Lower leg skin (tissue), 4 donors: ENCODE results near the gene PSMD6. TPM values are rescaled to one million over a fixed set of nuclear protein-coding genes. Genes with fewer than 3 reads are reported as not detected.
A peak's percentile ranks its signal among the peaks of the same experiment; 100 is the strongest.

Experiments used
- DNase-seq, 2 donors: peaks; one replicate each; pipeline ENCODE4 v3.0.0-alpha.2; 2019; ENCODE audit warnings: low spot score in 2 of 2
- H3K4me3 ChIP-seq: fragments of 200-600 bp; sonication (generic); 2 replicates; pipeline ENCODE4 v1.5.1; 2017; ENCODE audit warnings: mild to moderate bottlenecking, low read depth; ENCODE audit not compliant: poor library complexity, severe bottlenecking
- POLR2A ChIP-seq, 2 donors: fragments of 450-650 bp; IDR thresholded peaks; one replicate each; pipeline ENCODE4 v1.6.1; 2016 to 2017; ENCODE audit warnings: antibody characterized with exemption in 2 of 2, mild to moderate bottlenecking in 1 of 2, moderate library complexity in 1 of 2
- WGBS, 2 donors: methylation state at CpG; one replicate each; pipeline ENCODE4 v1.1.5; 2018; 5-methylcytosine and 5-hydroxymethylcytosine counted together
- intact Hi-C: fragments of 100-400 bp; cut with DNase I; formaldehyde crosslinking; loops from one replicate; pipeline ENCODE4 v1.15.0; 2023; ENCODE audit warnings: low total_unique reads
- total RNA-seq, 4 donors: library from RNA; depleted of rRNA; stranded (reverse); fragments of >200 nt; gene quantifications; one replicate each; pipeline ENCODE4 v1.1.0, GENCODE V29; 2016
- TF ChIP-seq, protein P1 (sequence below), 3 donors: fragments of 450-650 bp; IDR thresholded peaks; one replicate each; pipeline ENCODE4 v1.5.1; 2016; ENCODE audit warnings: antibody characterized with exemption in 3 of 3, mild to moderate bottlenecking in 3 of 3, moderate library complexity in 2 of 3

The PSMD6 gene
- total RNA-seq, 4 donors from 2014 or later: 61.6 to 81.2 (median 67.1) TPM

GRCh38 chr3:63966007-63966406, 57.3 kb downstream of the PSMD6 start:
- TF ChIP-seq, protein P1, sequence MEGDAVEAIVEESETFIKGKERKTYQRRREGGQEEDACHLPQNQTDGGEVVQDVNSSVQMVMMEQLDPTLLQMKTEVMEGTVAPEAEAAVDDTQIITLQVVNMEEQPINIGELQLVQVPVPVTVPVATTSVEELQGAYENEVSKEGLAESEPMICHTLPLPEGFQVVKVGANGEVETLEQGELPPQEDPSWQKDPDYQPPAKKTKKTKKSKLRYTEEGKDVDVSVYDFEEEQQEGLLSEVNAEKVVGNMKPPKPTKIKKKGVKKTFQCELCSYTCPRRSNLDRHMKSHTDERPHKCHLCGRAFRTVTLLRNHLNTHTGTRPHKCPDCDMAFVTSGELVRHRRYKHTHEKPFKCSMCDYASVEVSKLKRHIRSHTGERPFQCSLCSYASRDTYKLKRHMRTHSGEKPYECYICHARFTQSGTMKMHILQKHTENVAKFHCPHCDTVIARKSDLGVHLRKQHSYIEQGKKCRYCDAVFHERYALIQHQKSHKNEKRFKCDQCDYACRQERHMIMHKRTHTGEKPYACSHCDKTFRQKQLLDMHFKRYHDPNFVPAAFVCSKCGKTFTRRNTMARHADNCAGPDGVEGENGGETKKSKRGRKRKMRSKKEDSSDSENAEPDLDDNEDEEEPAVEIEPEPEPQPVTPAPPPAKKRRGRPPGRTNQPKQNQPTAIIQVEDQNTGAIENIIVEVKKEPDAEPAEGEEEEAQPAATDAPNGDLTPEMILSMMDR (IDR thresholded peaks at IDR 0.05): no peak
- no peak for TF ChIP-seq POLR2A (IDR thresholded peaks at IDR 0.05)
- no peak for DNase-seq
- intact Hi-C loops: no loop called here
- 68 to 88% methylated on average over 4 of the region's 4 CpGs for WGBS, 2 donors
- H3K4me3 ChIP-seq: no peak overlapping the region

GRCh38 chr3:63964681-63965485, 58.4 kb downstream of the PSMD6 start:
- DNase-seq: no peak
- TF ChIP-seq, protein P1 (IDR thresholded peaks at IDR 0.05): no peak
- TF ChIP-seq POLR2A (IDR thresholded peaks at IDR 0.05): no peak
- WGBS, 2 donors: 52 to 57% methylated on average over 6 of the region's 6 CpGs
- H3K4me3 ChIP-seq: no peak overlapping the region
- intact Hi-C loops: no loop called here

- no peak for DNase-seq
- 93% methylated on average over 1 of the region's 1 CpG for WGBS, 2 donors
- intact Hi-C loops: no loop called here
- H3K4me3 ChIP-seq: no peak overlapping the region
- no peak for TF ChIP-seq POLR2A (IDR thresholded peaks at IDR 0.05)
- TF ChIP-seq, protein P1 (IDR thresholded peaks at IDR 0.05): no peak
Observed at GRCh38 chr3:63963496-63963895, 59.8 kb downstream of the PSMD6 start.

DNA sequence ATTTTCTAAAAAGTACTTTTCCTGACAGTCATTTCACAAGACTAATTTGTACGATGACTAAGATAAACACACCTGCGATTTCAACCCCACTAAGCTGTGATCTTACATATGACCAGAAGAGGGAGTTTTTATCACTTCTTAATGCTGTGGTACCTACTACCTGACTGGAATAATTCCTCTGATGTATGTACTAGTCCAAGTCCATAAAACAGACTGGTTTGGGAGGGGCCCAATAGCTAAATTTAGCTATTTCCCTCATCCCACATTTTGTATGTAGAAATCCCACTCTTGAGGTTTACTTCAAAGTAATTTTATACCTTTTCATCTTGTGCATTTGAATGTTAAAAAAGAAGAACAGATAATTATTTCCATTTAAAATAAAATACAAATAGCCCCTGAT, 61.4 kb downstream of the PSMD6 start:
- DNase-seq: no peak
- intact Hi-C loops: no loop called here
- no peak for TF ChIP-seq POLR2A (IDR thresholded peaks at IDR 0.05)
- TF ChIP-seq, protein P1 (IDR thresholded peaks at IDR 0.05): peak in 1 of 3 donors; percentile 37
- 30 to 41% methylated on average over 2 of the region's 2 CpGs for WGBS, 2 donors
- no peak overlapping the region for H3K4me3 ChIP-seq

Other genes starting within 250 kb of the PSMD6 start
- not detected for gene C3orf49, start 204.2 kb downstream of the PSMD6 start, total RNA-seq
- gene THOC7, start 159.7 kb downstream of the PSMD6 start, total RNA-seq: 10 to 100 TPM; 37.1 to 46.8 (median 44.9) TPM
- 10 to 100 TPM; 21.4 to 88.6 (median 36.1) TPM for gene ATXN7, start 159.6 kb downstream of the PSMD6 start, total RNA-seq
- not detected for gene SCAANT1, start 111.1 kb downstream of the PSMD6 start, total RNA-seq
- gene PRICKLE2, start 202.0 kb upstream of the PSMD6 start, total RNA-seq: 10 to 100 TPM; 10.2 to 18.7 (median 11.7) TPM